Left forelimb (tissue), 1 donor: ENCODE measurements around the gene ATP5PO.
A peak's percentile ranks its signal among the peaks of the same experiment; 100 is the strongest.
"Not testable (repeated sequence)": the region's sequence is repeated elsewhere in the genome, so short reads cannot be mapped to it uniquely, and the experiment has no call there.

ENCODE experiments used
- DNase-seq: peaks from one replicate; pipeline ENCODE4 v3.0.0-alpha.2; 2018; ENCODE audit warnings: low spot score

ATP5PO gene

DNA sequence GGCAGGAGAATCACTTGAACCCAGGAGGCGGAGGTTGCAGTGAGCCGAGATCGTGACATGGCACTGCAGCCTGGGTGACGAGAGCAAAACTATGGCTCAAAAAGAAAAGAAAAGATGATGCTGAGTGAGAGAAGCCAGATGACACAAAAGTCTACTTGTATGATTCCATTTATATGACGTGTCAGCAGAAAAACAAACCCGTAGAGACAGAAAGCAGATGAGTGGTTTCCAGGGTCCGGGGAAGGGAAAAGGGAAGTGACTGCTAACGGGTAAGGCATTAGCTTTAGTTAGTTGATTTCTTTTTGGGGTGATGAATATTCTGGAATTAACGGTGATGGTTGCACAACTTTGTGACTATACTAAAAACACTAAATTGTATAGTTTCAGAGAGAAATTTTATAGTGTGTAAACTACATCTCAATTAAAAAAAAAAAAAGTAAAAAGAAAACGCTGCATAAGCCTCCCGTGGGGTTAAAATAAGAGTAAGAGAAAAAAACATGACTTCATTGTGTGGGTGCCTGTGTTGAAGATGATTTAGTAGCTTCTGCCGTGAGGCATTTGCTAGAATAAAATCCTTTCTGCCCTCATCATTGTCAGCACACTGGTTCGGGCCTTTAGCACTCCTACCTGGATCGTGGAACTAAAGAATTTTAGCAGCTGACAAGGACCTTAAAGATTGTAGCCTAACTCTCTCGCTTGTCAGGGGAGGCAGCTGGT, 24.7 kb upstream of the ATP5PO start:
- no peak for DNase-seq

DNA sequence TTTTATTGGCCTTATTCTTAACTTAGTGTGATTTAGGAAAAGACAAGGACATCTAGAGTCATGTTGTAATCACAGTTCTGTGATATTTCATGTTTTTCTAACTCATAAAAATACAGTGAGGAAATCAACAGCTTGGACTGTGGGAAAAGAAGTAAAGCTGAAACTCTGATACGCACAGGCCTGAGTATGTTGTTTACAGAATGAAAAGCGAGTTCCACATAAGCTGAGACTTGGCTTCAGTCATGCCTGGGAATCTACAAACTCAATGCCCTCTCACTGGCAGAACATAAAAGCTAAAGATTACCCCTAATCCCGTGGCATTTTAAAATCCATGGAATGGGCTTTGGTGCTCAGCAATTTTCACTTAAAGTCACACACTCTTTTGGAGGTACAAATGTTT, 23.6 kb upstream of the ATP5PO start:
- DNase-seq, result no peak

DNA sequence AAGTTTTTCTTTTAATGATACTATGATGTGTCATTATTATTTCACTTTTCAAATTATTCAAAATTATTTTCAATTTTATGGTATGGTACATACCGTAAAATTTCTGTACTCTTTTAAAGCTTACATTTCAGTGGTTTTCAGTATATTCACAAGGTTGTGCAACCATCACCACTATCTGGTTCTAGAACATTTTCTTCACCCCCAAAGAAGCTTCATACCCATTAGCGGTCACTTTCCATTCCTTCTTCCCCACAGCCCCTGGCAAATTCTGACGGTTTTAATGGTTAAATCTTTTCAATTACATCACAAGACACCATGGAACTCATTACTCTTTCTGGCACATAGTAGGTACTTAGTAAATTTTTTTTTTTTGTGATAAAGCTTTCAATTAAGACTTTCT, 22.8 kb upstream of the ATP5PO start:
- DNase-seq, result no peak

DNA sequence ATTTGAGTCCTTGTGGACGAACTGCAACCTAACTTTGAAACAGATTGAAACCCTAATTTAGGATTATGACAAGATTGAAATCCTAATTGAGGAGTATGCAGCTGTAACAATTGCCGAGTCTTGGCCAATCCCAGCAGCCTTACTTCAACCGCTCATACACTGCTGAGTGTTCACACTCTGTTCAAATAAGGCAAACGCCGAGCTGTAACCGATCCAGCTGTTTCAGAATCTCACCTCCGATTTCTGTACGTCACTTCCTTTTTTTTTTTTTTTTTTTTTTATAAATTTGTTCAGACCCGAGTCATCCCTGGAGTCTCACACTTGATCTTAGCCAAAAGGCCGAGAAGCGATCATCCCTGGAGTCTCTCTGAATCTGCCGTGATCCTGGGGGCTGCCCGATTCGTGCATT, 22.3 kb upstream of the ATP5PO start:
- DNase-seq, result no peak

DNA sequence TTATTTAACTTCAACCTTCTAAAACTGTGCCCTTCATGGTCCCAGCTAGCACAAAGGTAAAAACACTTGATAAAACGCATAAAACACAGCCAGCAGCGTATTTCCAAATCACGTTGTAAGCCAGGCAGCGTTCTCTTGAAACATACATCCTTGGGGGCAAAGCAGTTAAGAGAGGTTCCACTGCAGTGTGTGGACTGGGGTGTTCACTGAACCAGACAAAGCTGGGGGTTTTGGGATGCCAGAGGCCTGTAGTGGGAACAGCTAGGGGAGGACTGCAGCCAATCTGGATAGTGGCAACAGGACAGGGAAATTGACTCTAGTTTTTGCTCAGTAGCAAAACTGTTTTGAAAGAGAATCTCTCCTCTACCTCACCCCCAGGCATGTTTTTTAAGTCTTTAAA, 21.5 kb upstream of the ATP5PO start:
- DNase-seq, result no peak

DNA sequence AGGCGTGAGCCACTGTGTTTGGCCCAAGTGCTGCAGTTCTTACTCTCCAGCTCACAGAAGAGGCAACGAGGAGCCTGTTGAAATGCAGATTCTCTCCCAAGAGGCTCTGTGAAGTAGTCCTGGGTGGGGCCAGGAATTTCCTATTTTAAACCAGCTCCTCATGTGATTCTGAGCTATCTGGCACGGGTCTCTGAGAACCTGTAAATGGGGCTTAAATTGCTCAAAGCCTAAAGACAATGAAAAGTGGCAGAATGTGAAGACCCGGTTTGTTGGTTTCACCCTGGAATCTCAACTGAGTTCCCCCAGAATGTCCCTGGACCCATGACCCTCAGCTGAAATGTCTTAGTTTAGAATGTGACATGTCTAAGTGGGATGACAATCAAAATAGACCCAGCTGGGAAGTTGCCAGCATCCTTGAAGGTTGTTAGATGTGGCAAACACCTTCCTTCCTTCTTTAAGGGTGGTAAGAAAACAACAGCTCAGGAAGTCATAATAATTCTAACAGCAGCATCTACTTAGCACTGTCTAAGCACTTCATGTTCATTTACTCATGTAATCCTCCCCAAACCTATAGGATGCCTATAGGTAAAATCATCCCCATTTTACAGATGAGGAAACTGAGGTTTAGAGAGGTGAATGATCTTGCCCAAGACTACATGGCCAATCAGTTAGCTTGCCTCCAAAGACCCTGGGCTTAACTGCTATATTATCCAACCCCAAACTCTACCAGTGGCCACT, 20.9 kb upstream of the ATP5PO start:
- no peak for DNase-seq

DNA sequence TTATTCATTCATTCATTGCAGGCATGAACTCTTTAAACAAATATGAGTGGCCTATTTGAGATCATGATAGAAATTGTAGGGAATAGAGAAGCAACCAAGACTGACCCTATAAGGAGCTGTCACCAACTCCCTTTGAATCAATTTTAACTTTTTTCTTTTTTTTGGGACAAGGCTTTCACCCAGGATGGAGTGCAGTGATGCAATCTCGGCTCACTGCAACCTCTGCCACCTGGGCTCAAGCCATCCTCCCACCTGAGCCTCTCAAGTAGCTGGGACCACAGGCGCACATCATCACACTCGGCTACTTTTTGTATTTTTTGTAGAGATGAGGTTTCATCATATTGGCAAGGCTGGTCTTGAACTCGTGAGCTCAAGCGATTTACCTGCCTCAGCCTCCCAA, 17.1 kb upstream of the ATP5PO start:
- DNase-seq, result no peak

DNA sequence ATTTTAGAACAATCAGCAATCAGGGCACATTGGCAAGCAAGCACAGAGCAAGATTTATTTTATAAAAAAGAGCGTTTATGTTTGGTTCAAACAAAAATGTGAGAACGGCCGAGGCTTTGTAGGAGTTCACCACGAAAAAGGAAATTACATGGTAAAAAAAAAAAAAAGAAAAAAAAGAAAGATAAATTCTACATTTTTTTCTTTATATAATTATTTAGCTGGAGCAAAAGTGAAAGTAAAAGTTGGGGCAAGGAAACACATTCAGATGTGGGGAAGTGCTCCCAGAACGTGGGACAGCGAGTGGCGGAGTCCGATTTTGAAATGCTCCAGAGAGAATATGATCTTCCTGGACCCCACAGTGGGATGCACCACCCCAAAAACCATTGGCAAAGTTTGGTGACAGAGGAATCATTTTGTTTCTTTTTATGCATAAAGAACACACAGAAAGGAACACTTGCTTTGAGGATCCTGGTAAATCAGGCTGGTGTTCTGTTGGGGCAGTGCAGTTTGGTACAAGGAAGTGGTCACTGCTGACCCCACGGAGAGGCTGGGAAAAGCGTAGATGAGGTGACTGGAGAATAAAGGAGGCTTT, 16.3 kb upstream of the ATP5PO start:
- DNase-seq, result no peak

DNA sequence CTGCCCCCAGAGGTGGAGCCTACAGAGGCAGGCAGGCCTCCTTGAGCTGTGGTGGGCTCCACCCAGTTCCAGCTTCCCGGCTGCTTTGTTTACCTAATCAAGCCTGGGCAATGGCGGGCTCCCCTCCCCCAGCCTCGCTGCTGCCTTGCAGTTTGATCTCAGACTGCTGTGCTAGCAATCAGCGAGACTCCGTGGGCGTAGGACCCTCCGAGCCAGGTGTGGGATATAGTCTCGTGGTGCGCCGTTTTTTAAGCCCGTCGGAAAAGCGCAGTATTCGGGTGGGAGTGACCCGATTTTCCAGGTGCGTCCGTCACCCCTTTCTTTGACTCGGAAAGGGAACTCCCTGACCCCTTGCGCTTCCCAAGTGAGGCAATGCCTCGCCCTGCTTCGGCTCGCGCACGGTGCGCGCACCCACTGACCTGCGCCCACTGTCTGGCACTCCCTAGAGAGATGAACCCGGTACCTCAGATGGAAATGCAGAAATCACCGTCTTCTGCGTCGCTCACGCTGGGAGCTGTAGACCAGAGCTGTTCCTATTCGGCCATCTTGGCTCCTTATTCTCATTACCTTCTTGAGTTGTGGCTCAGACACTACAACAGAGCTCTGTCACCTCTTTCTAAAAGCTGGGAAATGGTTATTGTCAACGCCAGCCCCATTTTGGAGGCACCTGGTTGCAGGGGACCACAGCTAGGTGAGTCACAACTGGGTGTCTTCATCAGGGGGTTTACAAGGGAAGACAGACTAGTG, 15.6 kb upstream of the ATP5PO start:
- not testable (repeated sequence) for DNase-seq

DNA sequence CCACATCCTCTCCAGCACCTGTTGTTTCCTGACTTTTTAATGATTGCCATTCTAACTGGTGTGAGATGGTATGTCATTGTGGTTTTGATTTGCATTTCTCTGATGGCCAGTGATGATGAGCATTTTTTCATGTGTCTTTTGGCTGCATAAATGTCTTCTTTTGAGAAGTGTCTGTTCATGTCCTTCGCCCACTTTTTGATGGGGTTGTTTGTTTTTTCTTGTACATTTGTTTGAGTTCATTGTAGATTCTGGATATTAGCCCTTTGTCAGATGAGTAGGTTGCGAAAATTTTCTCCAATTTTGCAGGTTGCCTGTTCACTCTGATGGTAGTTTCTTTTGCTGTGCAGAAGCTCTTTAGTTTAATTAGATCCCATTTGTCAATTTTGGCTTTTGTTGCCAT, 10.6 kb upstream of the ATP5PO start:
- not testable (repeated sequence) for DNase-seq

DNA sequence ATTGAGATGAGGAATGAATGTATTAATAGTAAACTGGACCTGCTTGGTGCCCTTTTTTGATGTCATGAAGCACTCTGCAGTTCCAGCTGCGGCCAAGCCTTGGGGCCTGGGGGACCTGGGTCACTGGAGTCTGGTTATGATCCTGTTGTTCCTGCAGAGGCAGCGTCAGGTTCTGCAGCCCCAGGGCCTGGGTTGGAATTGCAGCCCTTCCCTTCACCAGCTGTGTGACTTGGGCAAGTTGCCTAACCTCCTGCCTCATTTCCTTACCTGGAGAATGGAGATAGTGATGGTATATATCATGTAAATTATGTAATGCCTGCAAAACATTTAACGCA, 9.1 kb upstream of the ATP5PO start:
- no peak for DNase-seq

DNA sequence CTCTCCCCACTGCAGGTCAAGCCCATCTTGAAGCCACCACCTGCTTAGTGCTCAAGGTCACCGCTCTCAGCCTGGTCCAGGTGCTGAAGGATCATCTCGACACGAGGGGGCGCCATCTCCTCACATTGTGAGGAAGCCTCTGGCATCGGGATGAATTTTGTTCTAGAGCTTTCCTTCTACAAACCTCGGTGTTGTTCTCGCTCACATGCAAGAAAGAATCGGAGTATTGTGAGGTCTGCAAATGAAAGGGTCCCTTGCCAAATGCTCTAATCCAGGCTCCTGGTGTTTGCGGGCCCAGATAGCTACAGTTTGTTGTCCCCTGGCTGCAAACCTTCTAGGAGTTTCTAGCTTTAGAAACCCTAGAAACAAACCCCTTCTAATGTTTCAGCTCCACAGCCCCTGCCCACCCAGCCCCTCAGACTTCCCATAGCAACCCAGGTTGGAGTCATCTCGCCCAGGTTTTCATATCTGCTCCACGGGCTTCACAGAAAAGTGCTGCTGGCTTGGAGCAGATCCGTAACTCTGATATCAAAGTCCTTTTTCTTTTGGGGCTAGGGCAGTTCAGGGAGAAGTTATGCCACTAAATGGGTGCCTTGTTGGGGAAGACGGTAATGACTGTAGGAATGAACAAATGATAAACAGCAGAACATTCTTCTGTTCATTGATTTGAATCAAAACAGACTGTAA, 8.6 kb upstream of the ATP5PO start:
- DNase-seq, result peak; percentile 86

DNA sequence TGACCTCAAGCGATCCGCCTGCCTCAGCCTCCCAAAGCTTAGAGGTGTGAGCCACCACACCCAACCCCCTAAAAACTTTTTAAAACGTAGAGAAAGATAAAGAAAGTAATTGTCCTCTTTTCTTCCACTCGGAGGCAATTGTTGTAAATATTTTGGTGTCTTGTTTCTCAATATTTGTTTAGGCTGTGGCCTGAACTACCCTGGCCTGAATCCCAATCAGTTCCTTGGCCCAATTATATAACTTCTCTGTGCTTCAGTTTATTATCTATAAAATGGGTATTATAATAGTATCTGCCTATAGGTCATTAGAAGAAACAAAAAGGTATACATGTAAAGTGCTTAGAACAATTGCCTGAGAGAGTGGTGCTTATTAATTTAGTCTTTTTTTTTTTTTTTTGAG, 1.8 kb upstream of the ATP5PO start:
- DNase-seq, result no peak

DNA sequence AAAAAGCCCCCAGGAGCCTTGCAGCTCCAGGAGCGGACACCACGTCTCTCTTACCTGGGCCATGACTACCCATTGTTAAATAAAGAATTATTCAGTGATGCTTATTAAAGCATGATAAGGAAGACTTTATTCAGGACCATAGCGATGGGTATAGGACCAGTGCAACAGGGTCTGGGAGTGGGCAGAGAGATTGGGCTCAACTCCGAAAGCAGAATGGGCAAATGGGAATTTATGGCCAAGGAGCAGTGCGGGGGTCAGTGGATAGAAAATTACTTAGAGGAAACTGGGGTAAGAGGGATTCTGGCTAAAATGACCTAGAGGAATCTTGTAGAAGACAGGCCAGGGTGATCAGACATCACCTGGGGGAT, 580 bp upstream of the ATP5PO start:
- DNase-seq, result no peak

DNA sequence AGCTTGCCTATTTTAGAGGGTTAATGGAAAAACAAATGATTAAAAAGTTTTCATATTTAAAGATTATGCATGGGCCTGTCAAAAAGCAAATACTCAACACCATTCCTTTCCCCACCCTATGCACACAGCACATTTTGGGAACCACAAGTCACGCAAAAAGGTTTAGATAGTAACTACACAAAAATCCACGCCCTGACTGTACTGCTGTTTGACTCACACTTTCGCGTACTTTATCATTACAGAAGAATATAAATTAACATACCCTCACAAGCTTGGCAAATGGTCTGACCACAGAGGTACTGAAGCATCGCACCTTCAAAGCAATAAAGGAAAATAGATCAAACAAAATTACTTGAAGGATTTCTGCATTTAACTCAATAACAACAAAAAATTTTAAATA, 1.4 kb downstream of the ATP5PO start:
- DNase-seq, result no peak

DNA sequence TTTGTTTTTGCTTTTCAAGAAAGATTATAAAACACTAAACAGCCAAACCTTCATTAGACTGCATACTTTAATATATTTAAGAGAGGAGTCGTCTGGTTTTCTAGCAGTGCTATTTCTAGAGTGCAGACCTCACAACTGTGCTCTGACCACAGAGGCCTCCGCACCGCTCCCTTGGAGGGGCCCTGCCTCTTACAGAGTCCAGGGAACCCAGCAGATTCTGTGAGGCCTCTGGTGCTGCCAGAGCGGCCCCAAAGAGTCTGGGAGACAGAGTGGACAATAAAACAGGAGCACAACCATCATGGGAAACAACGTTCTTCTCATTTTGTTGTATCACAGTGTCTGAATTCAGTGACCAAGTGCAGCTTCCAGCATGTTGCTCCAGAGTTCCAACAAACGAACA, 5.8 kb downstream of the ATP5PO start:
- no peak for DNase-seq

DNA sequence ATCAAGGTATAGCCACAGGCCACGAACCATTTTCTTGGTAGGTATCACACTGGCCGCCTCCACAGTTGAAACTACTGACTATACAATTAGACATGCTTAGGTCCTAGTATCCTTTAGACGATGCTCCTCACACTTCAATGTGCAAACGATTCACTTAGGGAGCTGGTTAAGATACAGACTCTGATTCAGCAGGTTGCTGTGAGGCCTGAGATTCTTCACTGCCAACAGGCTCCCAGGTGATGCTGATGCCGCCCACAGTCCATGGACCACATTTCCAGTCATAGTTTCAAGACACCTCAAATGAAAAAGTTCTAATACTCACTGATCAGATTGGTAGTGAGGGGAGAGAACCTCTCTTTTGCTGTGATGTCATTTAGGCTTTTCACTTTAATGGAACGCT, 6.8 kb downstream of the ATP5PO start:
- no peak for DNase-seq

DNA sequence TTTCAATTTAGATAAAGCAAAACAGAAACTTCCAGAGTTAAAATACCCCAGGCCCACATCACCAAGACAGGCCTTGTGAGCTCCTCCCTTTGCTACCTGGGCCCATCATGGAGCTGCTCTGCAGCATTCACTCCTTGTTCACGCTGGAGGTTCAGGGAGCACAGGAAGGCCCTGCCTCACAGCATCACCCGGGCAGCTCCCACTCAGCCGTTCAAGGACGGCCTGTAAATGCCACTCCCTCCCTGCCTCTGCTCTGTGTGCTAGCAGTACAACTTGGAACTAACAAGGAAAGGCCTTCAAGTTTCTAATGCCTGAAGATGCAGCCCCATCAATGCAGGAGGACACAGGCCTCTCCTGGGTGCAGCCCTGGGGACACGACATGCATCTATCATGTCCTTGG, 11.6 kb downstream of the ATP5PO start:
- DNase-seq, result no peak

DNA sequence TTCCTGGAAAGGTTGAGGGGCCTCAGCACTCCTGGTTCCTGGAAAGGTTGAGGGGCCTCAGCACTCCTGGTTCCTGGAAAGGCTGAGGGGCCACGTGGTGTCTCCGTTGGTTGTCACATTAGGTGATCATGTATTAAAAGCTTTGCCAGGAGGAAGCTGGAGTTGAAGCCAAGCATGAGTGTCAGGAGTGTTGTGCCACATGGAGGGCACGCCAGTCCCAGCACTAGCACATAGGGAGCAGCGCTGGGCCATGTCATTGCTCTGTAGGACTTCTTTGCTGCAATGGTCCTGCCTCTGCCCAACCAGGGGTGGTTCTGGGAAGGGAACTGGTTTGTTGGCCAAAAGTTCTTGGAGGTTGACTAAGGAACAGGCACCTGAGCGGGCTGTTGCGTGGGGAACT, 13.3 kb downstream of the ATP5PO start:
- DNase-seq, result no peak

DNA sequence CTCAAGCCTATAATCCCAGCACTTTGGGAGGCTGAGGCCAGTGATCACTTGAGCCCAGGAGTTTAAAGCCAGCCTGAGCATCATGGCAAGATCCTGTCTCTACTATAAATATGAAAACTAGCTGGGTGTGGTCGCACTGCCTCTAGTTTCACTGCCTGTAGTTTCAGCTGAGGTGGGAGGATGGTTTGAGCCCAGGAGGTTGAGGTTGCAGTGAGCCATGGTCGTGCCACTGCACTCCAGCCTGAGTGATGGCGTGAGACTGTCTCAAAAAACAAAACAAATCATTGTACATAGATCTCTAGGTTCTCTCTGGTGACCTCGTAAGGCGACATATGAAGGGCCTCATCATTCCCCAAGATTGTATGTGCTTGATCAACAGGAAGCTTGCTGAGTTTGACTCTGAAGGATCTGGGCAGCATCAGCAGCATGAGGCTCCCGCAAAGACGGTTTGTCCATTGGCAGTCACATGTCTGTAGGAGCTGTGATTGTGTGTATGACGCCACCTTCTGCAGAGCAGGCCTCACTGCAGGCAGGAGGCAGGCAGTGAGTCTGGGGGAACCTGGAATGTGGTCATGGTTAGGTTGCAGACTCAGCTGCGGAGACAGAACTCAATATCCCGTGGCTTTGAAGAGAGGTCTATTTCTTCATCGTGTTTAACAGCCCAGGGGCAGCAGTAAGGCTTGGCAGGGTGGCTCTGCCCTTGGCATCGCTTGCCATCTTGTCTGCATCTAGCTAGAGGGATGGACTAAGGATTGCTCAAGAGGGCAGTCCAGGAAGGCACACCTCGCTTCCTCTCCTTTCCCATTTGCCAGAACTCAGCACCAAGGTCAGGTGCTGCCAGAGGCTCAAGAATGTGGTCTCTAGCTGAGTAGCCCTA, 14.0 kb downstream of the ATP5PO start:
- DNase-seq, result no peak

DNA sequence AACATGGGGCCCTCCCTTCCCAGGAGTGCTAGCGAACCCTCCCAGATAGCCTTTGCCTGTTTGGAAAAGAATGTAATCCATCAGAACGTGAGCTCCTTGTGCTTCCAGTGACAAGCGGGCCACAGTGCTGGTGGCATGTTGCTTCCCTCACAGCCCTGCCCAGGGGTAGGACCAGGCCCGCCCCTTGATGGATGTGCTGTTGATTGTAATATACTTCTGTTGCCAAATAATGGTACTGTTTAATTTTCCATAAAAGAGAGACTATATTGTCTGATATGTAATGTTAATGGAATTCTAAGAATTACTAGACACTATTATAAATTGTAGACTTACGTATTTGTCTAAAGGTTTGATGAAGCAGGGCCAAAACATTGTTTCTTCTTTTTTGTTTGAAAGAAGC, 16.4 kb downstream of the ATP5PO start:
- no peak for DNase-seq
